Prostate gland (tissue), 2 donors: ENCODE data around the gene DIS3L2. TPM values are rescaled to one million over a fixed set of nuclear protein-coding genes. Genes with fewer than 3 reads are reported as not detected.
A peak's percentile ranks its signal among the peaks of the same experiment; 100 is the strongest.

ENCODE experiments used
- DNase-seq: peaks from one replicate; pipeline ENCODE4 v3.0.0-alpha.2; 2019; ENCODE audit warnings: low spot score
- H3K27ac ChIP-seq, 2 donors: fragments of 200-600 bp; sonication (generic); 2 replicates each; pipeline ENCODE4 v1.5.1; 2017 to 2019
- H3K27me3 ChIP-seq: fragments of 200-600 bp; sonication (generic); replicated peaks from 2 replicates; pipeline ENCODE4 v1.5.1; 2019; ENCODE audit not compliant: insufficient read depth
- H3K36me3 ChIP-seq, 2 donors: fragments of 200-600 bp; sonication (generic); 1 replicate in 1 of 2; 2 replicates in 1 of 2; pipeline versions ENCODE4 v1.5.1 to v1.8.1; 2017 to 2019
- H3K4me1 ChIP-seq: fragments of 200-600 bp; sonication (generic); replicated peaks from 2 replicates; pipeline ENCODE4 v1.5.1; 2019
- H3K4me3 ChIP-seq, 2 donors: fragments of 200-600 bp; sonication (generic); 2 replicates each; pipeline ENCODE4 v1.5.1; 2017 to 2019
- H3K9me3 ChIP-seq: fragments of 200-600 bp; sonication (generic); 2 replicates; pipeline ENCODE4 v1.5.1; 2017
- POLR2A ChIP-seq: fragments of 450-650 bp; IDR thresholded peaks from one replicate; pipeline ENCODE4 v1.6.1; 2016; ENCODE audit warnings: antibody characterized with exemption, mild to moderate bottlenecking
- POLR2AphosphoS5 ChIP-seq: sonication (generic); formaldehyde crosslinking; IDR thresholded peaks from one replicate; pipeline ENCODE4 v1.6.1; 2017; ENCODE audit warnings: antibody characterized with exemption
- WGBS: methylation state at CpG from one replicate; pipeline ENCODE4 v1.1.5; 2018; 5-methylcytosine and 5-hydroxymethylcytosine counted together
- intact Hi-C: fragments of 100-400 bp; cut with DNase I; formaldehyde crosslinking; loops from one replicate; pipeline ENCODE4 v1.14.2; 2022
- total RNA-seq, 2 donors: library from RNA; depleted of rRNA; stranded (reverse); fragments of >200 nt; gene quantifications; one replicate each; pipeline ENCODE4 v1.1.0, GENCODE V29; 2016
- TF ChIP-seq, protein P1 (sequence below), 4 experiments: fragments of 200-600 bp in 2 of 4; fragments of 450-650 bp in 2 of 4; sonication (generic) in 2 of 4; IDR thresholded peaks; 1 replicate in 3 of 4; 2 replicates in 1 of 4; pipeline ENCODE4 v1.5.1; 2016 to 2019; ENCODE audit warnings: antibody characterized with exemption in 4 of 4, mild to moderate bottlenecking in 2 of 4, moderate library complexity in 2 of 4

DIS3L2 gene
- total RNA-seq, 2 donors from 2014 or later: 30.1 to 71.3 TPM

GRCh38 chr2:232141591-232141990, 180.1 kb downstream of the DIS3L2 start:
- no peak for DNase-seq
- 100% methylated on average over 1 of the region's 1 CpG for WGBS
- H3K27me3 ChIP-seq: no peaks in the 10 kb centered on the region
- H3K4me1 ChIP-seq: no peaks in the 10 kb centered on the region
- intact Hi-C loops: loop anchor here (5.0 to 10.0 kb wide), 2 partner anchors 173 to 214 kb away; partner anchors contain the start of gene NPPC
- no peaks in the 10 kb centered on the region for H3K36me3 ChIP-seq
- no peak overlapping the region for H3K4me3 ChIP-seq
- TF ChIP-seq POLR2AphosphoS5 (no peak), POLR2A (no peak)
- TF ChIP-seq, protein P1, sequence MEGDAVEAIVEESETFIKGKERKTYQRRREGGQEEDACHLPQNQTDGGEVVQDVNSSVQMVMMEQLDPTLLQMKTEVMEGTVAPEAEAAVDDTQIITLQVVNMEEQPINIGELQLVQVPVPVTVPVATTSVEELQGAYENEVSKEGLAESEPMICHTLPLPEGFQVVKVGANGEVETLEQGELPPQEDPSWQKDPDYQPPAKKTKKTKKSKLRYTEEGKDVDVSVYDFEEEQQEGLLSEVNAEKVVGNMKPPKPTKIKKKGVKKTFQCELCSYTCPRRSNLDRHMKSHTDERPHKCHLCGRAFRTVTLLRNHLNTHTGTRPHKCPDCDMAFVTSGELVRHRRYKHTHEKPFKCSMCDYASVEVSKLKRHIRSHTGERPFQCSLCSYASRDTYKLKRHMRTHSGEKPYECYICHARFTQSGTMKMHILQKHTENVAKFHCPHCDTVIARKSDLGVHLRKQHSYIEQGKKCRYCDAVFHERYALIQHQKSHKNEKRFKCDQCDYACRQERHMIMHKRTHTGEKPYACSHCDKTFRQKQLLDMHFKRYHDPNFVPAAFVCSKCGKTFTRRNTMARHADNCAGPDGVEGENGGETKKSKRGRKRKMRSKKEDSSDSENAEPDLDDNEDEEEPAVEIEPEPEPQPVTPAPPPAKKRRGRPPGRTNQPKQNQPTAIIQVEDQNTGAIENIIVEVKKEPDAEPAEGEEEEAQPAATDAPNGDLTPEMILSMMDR (IDR thresholded peaks at IDR 0.05): no peak
- H3K9me3 ChIP-seq: no peaks in the 10 kb centered on the region
- no peak overlapping the region for H3K27ac ChIP-seq

DNA sequence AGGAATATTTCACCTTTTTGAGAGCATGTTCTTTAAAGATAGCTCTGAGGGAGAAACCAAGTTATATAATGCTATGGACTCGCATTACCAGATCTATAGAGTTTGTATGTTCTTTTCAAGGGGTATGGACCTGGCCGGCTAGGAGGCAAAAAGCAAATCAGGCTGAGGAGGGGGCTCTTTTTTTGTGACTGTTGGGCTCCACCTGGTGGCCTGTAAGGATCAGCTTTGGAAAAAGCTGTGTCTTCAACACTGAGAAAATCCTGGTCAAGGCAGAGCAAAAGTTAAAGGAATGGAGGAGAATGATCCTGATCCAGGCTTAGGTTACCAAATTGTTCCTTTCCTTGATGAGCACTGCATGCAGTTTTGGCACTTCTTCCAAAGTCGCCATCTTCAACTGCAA, 180.5 kb downstream of the DIS3L2 start:
- Histone ChIP-seq H3K9me3 (no peaks in the 10 kb centered on the region), H3K27ac (no peak overlapping the region), H3K36me3 (no peaks in the 10 kb centered on the region), H3K27me3 (no peaks in the 10 kb centered on the region), H3K4me1 (no peaks in the 10 kb centered on the region), H3K4me3 (no peak overlapping the region)
- DNase-seq: no peak
- intact Hi-C loops: loop anchor here (5.0 to 10.0 kb wide), 2 partner anchors 173 to 215 kb away; partner anchors contain the start of gene NPPC
- TF ChIP-seq POLR2AphosphoS5 (no peak), POLR2A (no peak)
- TF ChIP-seq, protein P1 (IDR thresholded peaks at IDR 0.05): peak; percentile 20 to 72 (median 55)
- WGBS: 51% methylated on average over 3 of the region's 3 CpGs

- no peak for TF ChIP-seq POLR2A
- TF ChIP-seq POLR2AphosphoS5: no peak
- TF ChIP-seq, protein P1 (IDR thresholded peaks at IDR 0.05): no peak
- WGBS: 91% methylated on average over 5 of the region's 5 CpGs
- intact Hi-C loops: loop anchor here (5.0 to 10.0 kb wide), 2 partner anchors 172 to 215 kb away; partner anchors contain the start of gene NPPC
- Histone ChIP-seq H3K27ac (no peak overlapping the region), H3K4me1 (no peaks in the 10 kb centered on the region), H3K36me3 (no peaks in the 10 kb centered on the region), H3K4me3 (no peak overlapping the region), H3K9me3 (no peaks in the 10 kb centered on the region), H3K27me3 (no peaks in the 10 kb centered on the region)
- no peak for DNase-seq
Observed at GRCh38 chr2:232142502-232142901, 181.0 kb downstream of the DIS3L2 start.

- H3K36me3 ChIP-seq: no peaks in the 10 kb centered on the region
- TF ChIP-seq POLR2A: no peak
- no peak for TF ChIP-seq POLR2AphosphoS5
- TF ChIP-seq, protein P1 (IDR thresholded peaks at IDR 0.05): no peak
- intact Hi-C loops: loop anchor here (10.0 kb wide), 1 partner anchor 169 kb away; no protein-coding TSS in a partner anchor
- no peaks in the 10 kb centered on the region for H3K27me3 ChIP-seq
- no peak for DNase-seq
- no peaks in the 10 kb centered on the region for H3K9me3 ChIP-seq
- no peaks in the 10 kb centered on the region for H3K4me1 ChIP-seq
- H3K4me3 ChIP-seq: no peak overlapping the region
- no peak overlapping the region for H3K27ac ChIP-seq
Observed at GRCh38 chr2:232146294-232146693, 184.8 kb downstream of the DIS3L2 start.

GRCh38 chr2:232147440-232148077, 186.0 kb downstream of the DIS3L2 start:
- Histone ChIP-seq H3K27ac (no peak overlapping the region), H3K4me1 (no peaks in the 10 kb centered on the region), H3K9me3 (no peaks in the 10 kb centered on the region), H3K36me3 (no peaks in the 10 kb centered on the region), H3K4me3 (no peak overlapping the region), H3K27me3 (no peaks in the 10 kb centered on the region)
- DNase-seq: no peak
- WGBS: 88% methylated on average over 2 of the region's 2 CpGs
- TF ChIP-seq POLR2AphosphoS5 (no peak), POLR2A (no peak)
- TF ChIP-seq, protein P1 (IDR thresholded peaks at IDR 0.05): no peak
- intact Hi-C loops: loop anchor here (10.0 kb wide), 1 partner anchor 167 kb away; no protein-coding TSS in a partner anchor
